Esophagus (tissue), 2 donors: ENCODE results near the gene SPATC1L. TPM values are rescaled to one million over a fixed set of nuclear protein-coding genes. Genes with fewer than 3 reads are reported as not detected.
"Not testable (repeated sequence)": the region's sequence is repeated elsewhere in the genome, so short reads cannot be mapped to it uniquely, and the experiment has no call there.

Source experiments
- H3K27ac ChIP-seq, 2 donors: one replicate each; pipeline ENCODE4 v1.5.1; 2013; ENCODE audit warnings: low read depth in 2 of 2, mild to moderate bottlenecking in 2 of 2, inconsistent platforms in 1 of 2, low read length in 1 of 2, moderate library complexity in 1 of 2
- H3K27me3 ChIP-seq, 2 donors: one replicate each; pipeline ENCODE4 v1.6.1; 2013; ENCODE audit warnings: low read length in 2 of 2, control low read depth in 1 of 2, mild to moderate bottlenecking in 1 of 2; ENCODE audit not compliant: insufficient read depth in 2 of 2, control insufficient read depth in 1 of 2
- H3K36me3 ChIP-seq, 2 donors: one replicate each; pipeline ENCODE4 v1.6.1; 2013; ENCODE audit warnings: low read length in 1 of 2; ENCODE audit not compliant: control insufficient read depth in 2 of 2, insufficient read depth in 2 of 2
- H3K4me1 ChIP-seq, 2 donors: one replicate each; pipeline ENCODE4 v1.6.1; 2013; ENCODE audit warnings: low read length in 1 of 2; ENCODE audit not compliant: control insufficient read depth in 2 of 2, insufficient read depth in 2 of 2
- H3K4me3 ChIP-seq, 2 donors: one replicate each; pipeline ENCODE4 v1.5.1; 2013; ENCODE audit warnings: low read length in 2 of 2, mild to moderate bottlenecking in 2 of 2, low read depth in 1 of 2, moderate library complexity in 1 of 2
- H3K9me3 ChIP-seq, 2 donors: one replicate each; pipeline ENCODE4 v1.6.1; 2013; ENCODE audit warnings: mild to moderate bottlenecking in 2 of 2, low read depth in 1 of 2, low read length in 1 of 2, moderate library complexity in 1 of 2; ENCODE audit not compliant: control insufficient read depth in 2 of 2, insufficient read depth in 1 of 2
- WGBS, 2 donors: extraction: QIAGEN DNeasy Blood & Tissue Kit; methylation state at CpG; one replicate each; pipeline ENCODE4 v1.1.7; 2013; 5-methylcytosine and 5-hydroxymethylcytosine counted together
- polyA plus RNA-seq, 2 donors: library from polyadenylated mRNA; stranded (reverse); fragments of 200-250 nt; gene quantifications; one replicate each; pipeline ENCODE4 v1.2.3, GENCODE V29; 2013
- donor health status: healthy with polysubstance abuse.
- donor health status: Bipolar disorder and iron deficiency.

The SPATC1L gene
- polyA plus RNA-seq, 2 donors, result 5.2 to 9.3 TPM

DNA sequence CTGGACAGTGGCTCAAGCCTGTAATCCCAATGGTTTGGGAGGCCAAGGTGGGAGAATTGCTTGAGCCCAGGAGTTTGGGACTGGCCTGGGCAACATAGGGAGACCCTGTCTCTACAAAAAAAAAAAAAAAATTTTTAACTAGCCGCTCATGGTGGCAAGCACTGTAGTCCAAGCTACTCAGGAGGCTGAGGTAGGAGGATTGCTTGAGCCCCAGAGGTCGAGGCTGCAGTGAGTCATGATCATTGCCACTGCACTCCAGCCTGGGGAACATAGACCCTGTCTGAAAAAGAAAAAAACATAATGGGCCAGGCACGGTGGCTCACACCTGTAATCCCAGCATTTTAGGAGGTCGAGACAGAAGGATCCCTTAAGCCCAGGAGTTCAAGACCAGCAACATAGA lies 5.3 kb downstream of the SPATC1L start:
- Histone ChIP-seq H3K36me3 (no peaks in the 10 kb centered on the region), H3K27me3 (no peaks in the 10 kb centered on the region), H3K4me1 (peaks cover 0 to 2% of the 10 kb centered on the region in 2 donors), H3K27ac (no peak overlapping the region), H3K9me3 (no peaks in the 10 kb centered on the region), H3K4me3 (no peak overlapping the region)
- 84 to 89% methylated on average over 4 of the region's 4 CpGs for WGBS, 2 donors

DNA sequence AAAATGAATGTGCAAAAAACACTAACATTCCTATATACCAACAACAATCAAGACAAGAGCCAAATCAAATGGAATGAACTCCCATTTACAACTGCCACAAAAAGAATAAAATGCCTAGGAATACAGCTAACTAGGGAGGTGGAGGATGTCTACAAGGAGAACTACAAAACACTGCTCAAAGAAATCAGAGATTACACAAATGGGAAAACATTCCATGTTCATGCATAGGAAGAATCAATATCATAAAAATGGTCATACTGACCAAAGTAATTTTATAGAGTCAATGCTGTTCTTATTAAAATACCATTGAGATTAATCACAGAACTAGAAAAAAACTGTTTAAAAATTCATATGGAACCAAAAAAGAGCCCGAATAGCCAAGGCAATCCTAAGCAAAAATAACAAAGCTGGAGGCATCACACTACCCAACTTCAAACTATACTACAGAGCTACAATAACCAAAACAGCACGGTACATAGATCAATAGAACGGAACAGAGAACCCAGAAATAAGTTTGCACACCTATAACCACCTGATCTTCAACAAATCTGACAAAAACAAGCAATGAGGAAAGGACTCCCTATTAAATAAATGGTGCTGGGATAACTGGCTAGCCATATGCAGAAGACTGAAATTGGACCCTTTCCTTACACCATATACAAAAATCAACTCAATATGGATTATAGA lies 7.7 kb downstream of the SPATC1L start:
- not testable (repeated sequence) for H3K4me1 ChIP-seq, H3K9me3 ChIP-seq, H3K27me3 ChIP-seq, H3K4me3 ChIP-seq, H3K27ac ChIP-seq, H3K36me3 ChIP-seq
- 92 to 97% methylated on average over 3 of the region's 3 CpGs for WGBS, 2 donors

DNA sequence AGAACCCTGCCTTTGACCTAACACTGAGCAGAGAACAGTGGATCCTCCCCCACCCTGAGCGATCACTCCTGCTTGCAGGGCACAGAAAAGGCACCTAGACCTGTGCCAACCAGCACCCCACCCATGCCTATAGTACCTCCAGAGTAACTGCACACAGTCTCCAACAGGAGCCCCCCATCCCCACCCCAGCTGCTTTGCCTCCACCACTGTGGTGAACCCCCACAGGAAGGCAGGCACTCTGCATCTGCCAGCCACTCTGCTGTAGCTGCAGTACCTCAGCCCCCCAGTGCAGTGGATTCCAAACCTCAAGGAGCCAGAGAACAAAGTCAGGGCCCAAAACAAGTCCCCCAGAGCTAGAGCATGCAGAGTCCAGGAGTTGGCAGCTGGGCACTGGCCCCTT lies 10.7 kb downstream of the SPATC1L start:
- H3K4me3 ChIP-seq, result no peak overlapping the region
- WGBS, 2 donors, result 94 to 96% methylated on average over 1 of the region's 1 CpG
- H3K9me3 ChIP-seq, result peaks cover 0 to 6% of the 10 kb centered on the region in 2 donors
- no peaks in the 10 kb centered on the region for H3K4me1 ChIP-seq
- no peaks in the 10 kb centered on the region for H3K36me3 ChIP-seq
- no peaks in the 10 kb centered on the region for H3K27me3 ChIP-seq
- H3K27ac ChIP-seq, result no peak overlapping the region

DNA sequence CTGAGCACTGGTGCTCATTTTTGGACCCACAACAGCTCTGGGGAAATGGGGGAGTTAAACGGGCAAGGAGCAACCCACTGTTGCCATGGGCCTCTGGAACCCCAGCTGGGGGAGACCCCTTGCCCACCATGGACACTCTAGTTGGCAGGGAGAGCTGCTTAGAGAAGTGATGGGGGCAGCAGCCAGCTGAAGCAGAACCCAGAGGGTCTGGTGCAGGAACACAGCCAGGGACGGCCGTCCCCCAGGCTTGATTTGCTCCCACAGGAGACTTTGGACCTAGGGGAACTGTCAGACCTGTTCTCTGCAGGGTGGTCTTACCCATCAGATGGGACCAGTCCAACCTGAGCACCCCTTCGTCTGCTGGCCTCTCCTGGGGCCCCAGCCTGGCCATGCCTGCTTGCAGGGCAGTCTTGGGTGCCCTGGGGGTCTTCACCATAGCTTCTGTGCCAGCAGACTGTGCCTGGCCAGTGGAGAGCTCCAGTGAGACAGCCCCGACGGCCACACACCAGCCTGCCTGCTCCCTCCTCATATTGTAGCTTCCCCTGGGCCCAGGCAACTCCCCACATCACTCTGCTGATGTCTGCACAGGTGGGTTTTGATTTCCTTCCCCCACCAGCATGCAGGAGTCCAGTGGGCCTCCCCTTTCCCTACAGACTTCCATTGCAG lies 11.3 kb downstream of the SPATC1L start:
- Histone ChIP-seq H3K4me3 (no peak overlapping the region), H3K4me1 (no peaks in the 10 kb centered on the region), H3K9me3 (peaks cover 0 to 6% of the 10 kb centered on the region in 2 donors), H3K27me3 (no peaks in the 10 kb centered on the region), H3K27ac (no peak overlapping the region), H3K36me3 (no peaks in the 10 kb centered on the region)
- 87 to 92% methylated on average over 6 of the region's 6 CpGs for WGBS, 2 donors

DNA sequence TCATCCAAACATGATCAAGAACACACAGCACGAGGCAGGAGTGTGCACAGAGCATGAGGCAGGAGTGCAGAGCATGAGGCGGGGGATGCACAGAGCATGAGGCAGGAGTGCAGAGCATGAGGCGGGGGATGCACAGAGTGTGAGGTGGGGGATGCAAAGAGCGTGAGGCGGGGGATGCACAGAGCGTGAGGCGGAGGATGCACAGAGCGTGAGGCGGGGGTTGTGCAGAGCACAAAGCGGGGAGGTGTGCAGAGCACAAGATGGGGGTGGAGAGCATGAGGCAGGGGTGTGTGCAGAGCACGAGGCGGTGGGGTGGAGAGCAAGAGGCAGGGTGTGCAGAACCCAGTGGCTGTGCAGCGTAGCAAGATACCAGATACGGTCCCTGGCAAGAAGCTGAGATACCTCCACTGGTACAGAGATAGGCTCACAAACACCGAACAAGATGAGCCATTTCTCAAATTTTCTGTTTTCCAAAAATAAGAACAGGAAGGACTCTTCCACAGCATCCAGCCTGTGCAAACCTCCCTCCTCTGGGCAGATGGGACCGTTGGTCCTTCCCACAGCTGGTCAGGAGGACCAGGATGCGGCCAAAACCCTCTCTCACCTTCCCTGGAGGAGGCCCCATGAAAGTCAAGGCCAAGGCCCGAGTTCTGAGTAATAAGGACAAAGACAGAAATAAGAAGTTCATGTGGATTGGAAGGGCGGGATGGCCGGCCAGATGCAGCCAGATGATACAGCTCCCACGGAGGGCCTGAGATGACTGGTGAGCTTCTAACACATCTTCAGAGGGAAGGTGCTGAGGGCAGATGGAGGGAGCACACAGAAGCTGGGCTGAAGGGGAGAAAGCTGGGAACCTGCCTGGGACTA lies 12.0 kb downstream of the SPATC1L start:
- Histone ChIP-seq H3K36me3 (no peaks in the 10 kb centered on the region), H3K27ac (no peak overlapping the region), H3K4me3 (no peak overlapping the region), H3K4me1 (no peaks in the 10 kb centered on the region), H3K27me3 (no peaks in the 10 kb centered on the region), H3K9me3 (peaks cover 0 to 6% of the 10 kb centered on the region in 2 donors)
- 85 to 89% methylated on average over 16 to 21 of the region's 21 CpGs for WGBS, 2 donors

DNA sequence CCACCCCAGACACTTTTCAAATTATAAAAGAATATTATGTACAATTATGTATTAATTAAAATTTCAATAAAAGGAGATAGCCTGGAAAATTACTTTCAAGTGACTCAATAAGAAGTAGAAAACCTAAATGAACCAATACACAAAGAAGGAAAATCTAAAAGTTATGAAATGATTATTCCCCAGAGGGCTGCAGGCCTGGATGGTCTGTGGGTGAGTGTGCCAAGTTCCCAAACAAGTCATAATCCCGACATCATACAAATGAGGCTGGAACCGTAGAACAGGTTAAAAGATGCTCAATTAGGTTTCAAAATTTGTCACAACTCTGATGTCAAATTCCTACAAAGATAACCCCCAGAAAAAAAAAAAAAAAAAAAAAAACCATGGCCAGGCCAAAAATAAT lies 12.7 kb downstream of the SPATC1L start:
- Histone ChIP-seq H3K36me3 (no peaks in the 10 kb centered on the region), H3K4me1 (no peaks in the 10 kb centered on the region), H3K27me3 (no peaks in the 10 kb centered on the region), H3K4me3 (no peak overlapping the region), H3K9me3 (peaks cover 0 to 6% of the 10 kb centered on the region in 2 donors), H3K27ac (no peak overlapping the region)
- WGBS, 2 donors, result 18 to 47% methylated on average over 2 of the region's 2 CpGs

DNA sequence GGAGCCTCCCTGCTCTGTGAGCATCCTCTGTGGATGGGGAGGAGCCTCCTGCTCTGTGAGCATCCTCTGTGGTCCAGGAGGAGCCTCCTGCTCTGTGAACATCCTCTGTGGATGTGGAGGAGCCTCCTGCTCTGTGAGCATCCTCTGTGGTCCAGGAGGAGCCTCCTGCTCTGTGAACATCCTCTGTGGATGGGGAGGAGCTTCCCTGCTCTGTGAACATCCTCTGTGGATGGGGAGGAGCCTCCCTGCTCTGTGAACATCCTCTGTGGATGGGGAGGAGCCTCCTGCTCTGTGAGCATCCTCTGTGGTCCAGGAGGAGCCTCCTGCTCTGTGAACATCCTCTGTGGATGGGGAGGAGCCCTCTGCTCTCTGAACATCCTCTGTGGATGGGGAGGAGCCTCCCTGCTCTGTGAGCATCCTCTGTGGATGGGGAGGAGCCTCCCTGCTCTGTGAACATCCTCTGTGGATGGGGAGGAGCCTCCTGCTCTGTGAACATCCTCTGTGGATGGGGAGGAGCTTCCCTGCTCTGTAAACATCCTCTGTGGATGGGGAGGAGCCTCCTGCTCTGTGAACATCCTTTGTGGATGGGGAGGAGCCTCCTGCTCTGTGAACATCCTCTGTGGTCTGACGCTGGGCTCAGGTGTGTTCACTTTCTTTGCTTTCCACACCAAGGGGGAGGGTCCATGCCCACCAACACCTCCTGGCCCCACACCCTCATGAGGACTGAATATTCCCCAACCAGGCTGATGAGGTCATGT lies 13.6 kb downstream of the SPATC1L start:
- not testable (repeated sequence) for H3K9me3 ChIP-seq

DNA sequence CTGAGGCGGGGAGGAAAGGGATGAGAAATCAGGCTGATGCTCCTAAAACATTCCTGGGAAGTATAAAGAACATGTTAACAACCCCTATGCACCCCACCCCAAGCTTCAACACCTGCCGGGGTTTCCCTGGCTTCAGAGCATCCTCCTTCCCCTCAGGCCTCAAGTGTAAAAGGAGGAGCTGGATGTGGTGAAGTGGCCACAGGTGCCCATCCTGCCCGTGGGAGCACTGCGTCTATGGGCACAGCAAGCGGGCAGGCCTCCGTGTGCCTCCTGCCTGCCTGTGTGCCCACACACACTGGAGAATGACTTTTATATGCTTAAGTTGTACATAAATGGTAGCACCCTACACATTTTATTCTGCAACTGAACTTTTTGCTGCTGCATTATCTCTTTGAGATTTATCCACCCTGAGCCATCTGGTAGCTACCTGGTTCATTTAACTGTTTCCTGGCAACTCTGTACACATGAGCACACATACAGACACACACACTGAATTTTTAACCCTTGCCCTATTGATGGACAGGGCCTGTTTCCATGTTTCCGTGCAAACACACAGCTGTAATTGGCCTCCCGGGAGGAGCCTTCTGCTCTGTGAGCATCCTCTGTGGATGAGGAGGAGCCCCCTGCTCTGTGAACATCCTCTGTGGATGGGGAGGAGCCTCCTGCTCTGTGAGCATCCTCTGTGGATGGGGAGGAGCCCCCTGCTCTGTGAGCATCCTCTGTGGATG lies 15.4 kb downstream of the SPATC1L start:
- H3K4me1 ChIP-seq, result no peaks in the 10 kb centered on the region
- H3K27ac ChIP-seq, result no peak overlapping the region
- 64 to 73% methylated on average over 8 of the region's 8 CpGs for WGBS, 2 donors
- H3K9me3 ChIP-seq, result peaks cover 0 to 6% of the 10 kb centered on the region in 2 donors
- H3K4me3 ChIP-seq, result no peak overlapping the region
- H3K27me3 ChIP-seq, result no peaks in the 10 kb centered on the region
- H3K36me3 ChIP-seq, result no peaks in the 10 kb centered on the region

More for the DNA sequence above, 13.6 kb downstream of the SPATC1L start:
- 57 to 88% methylated on average over 1 of the region's 1 CpG for WGBS, 2 donors
- H3K36me3 ChIP-seq, H3K27me3 ChIP-seq, H3K4me1 ChIP-seq, H3K4me3 ChIP-seq, H3K27ac ChIP-seq: not testable (repeated sequence)

DNA sequence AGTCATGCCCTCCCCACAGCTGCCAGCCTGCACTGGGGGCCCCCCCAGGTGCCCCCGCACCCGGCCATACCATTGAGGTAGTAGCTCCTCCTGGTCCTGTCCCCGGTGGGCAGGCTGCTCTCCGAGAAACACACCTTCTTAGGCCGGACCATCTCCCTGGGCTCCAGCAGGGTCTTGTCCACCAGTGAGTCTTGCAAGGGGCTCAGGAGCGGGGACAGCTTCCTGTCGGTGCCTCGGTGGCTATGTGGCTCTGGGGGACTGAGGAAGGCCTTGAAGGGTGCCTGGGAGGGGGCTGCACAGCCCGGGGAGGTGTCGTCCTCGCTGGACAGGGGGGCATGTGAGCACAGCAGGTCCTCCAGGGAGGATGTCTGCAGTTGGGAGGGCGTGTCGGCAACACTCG lies 16.0 kb downstream of the SPATC1L start:
- H3K27ac ChIP-seq, result no peak overlapping the region
- no peaks in the 10 kb centered on the region for H3K27me3 ChIP-seq
- H3K4me1 ChIP-seq, result no peaks in the 10 kb centered on the region
- H3K9me3 ChIP-seq, result peaks cover 0 to 1% of the 10 kb centered on the region in 2 donors
- no peaks in the 10 kb centered on the region for H3K36me3 ChIP-seq
- WGBS, 2 donors, result 86 to 87% methylated on average over 14 of the region's 14 CpGs
- no peak overlapping the region for H3K4me3 ChIP-seq
